ENCODE data around the gene ACOX2. TPM values are rescaled to one million over a fixed set of nuclear protein-coding genes. Genes with fewer than 3 reads are reported as not detected.

The ACOX2 gene
- total and polyA plus RNA-seq, 5 donors from 2014 or later = not detected

DNA sequence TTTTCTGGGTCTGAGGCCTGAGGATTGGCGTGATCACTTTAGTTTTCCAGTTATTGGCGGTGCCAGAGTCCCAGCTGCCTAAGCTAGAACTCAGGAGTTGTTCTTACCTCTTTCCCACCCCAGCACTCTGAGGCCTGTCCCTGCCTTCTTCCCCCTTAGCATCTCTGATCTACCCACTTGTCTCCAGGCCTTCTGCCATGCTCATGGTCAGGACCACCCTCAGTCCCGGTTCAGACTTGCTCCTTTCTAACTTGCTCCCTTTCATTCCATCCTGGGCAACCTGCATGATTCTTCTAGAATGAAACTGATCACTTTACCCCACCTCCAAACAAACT is 15.7 kb downstream of the ACOX2 start:
- ATAC-seq (ENCODE audit: low read depth in 2 of 2) (no peak), DNase-seq (no peak)
- H3K36me3 Mint-ChIP-seq = no peaks in the 10 kb centered on the region
- Histone ChIP-seq H3K9me3 (ENCODE audit: control insufficient read depth in 2 of 2, low read length in 2 of 2) (no peaks in the 10 kb centered on the region), H3K4me3 (ENCODE audit: low read depth, low read length) (no peak overlapping the region), H3K27me3 (ENCODE audit: control insufficient read depth, insufficient read depth, low read length) (no peaks in the 10 kb centered on the region), H3K36me3 (ENCODE audit: control insufficient read depth, insufficient read depth, low read length) (no peaks in the 10 kb centered on the region), H3K4me1 (ENCODE audit: control insufficient read depth, insufficient read depth, low read length, poor library complexity, severe bottlenecking) (no peaks in the 10 kb centered on the region), H3K27ac (ENCODE audit: insufficient read depth, low read length, poor library complexity, severe bottlenecking) (no peak overlapping the region)
- H3K4me1 Mint-ChIP-seq = no peaks in the 10 kb centered on the region
- H3K27me3 Mint-ChIP-seq = no peaks in the 10 kb centered on the region
- no peak overlapping the region for H3K4me3 Mint-ChIP-seq
- no peaks in the 10 kb centered on the region for H3K9me3 Mint-ChIP-seq
- H3K27ac Mint-ChIP-seq = peak overlapping the region in 1 of 3 donors; percentile 63

DNA sequence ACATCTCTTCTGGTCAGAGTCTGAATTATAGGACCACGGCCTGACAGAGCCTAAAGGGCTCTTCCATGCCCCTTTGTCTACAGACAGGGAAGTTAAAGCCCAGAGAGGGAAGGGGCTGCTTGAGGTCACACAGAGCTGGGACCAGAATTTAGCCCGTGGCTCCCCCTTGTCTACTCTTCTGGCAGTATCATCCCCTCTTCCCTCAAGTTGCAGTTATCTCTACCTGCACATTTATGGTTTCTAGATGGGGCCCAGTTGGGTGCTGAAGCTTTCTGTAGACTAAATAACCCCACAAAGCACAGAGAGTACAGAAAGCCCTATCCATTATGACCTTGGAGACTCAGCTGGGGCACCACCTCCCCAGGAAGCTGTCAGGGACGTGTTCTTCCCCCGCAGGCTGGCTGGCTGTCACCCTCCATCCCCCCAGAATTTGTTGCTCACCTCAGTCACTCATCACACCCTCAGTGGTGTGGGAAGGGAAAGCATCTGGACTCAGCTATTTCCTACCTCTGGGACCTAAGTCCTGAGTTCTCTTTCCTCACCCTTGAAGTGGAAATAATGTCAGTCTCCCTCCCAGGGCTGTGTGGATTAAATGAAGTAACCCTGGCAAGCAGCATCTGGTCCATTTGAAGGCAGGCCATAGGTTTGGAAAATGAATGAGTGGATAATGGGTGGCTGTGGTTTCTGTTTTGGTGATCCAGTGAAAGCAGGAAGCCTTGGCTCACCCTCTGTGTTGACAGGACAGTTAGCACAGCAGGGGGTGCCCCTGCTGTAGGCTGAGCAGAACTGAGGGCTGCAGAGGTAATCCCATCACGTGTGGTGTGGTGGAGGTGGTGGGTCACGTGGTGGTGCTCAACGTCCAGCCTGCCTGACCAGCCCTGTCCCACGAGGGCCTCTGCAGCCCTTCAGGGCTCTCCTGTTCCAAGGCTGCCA is 16.3 kb downstream of the ACOX2 start:
- Mint-ChIP-seq H3K27ac (peak overlapping the region in 2 of 3 donors; percentile 63 to 69), H3K4me3 (no peak overlapping the region), H3K27me3 (no peaks in the 10 kb centered on the region), H3K9me3 (no peaks in the 10 kb centered on the region), H3K36me3 (no peaks in the 10 kb centered on the region), H3K4me1 (no peaks in the 10 kb centered on the region)
- no peaks in the 10 kb centered on the region for H3K27me3 ChIP-seq (ENCODE audit: control insufficient read depth, insufficient read depth, low read length)
- H3K4me3 ChIP-seq (ENCODE audit: low read depth, low read length) = no peak overlapping the region
- ATAC-seq (ENCODE audit: low read depth in 2 of 2) (no peak), DNase-seq (no peak)
- no peak overlapping the region for H3K27ac ChIP-seq (ENCODE audit: insufficient read depth, low read length, poor library complexity, severe bottlenecking)
- no peaks in the 10 kb centered on the region for H3K9me3 ChIP-seq (ENCODE audit: control insufficient read depth in 2 of 2, low read length in 2 of 2)
- H3K4me1 ChIP-seq (ENCODE audit: control insufficient read depth, insufficient read depth, low read length, poor library complexity, severe bottlenecking) = no peaks in the 10 kb centered on the region
- H3K36me3 ChIP-seq (ENCODE audit: control insufficient read depth, insufficient read depth, low read length) = no peaks in the 10 kb centered on the region

DNA sequence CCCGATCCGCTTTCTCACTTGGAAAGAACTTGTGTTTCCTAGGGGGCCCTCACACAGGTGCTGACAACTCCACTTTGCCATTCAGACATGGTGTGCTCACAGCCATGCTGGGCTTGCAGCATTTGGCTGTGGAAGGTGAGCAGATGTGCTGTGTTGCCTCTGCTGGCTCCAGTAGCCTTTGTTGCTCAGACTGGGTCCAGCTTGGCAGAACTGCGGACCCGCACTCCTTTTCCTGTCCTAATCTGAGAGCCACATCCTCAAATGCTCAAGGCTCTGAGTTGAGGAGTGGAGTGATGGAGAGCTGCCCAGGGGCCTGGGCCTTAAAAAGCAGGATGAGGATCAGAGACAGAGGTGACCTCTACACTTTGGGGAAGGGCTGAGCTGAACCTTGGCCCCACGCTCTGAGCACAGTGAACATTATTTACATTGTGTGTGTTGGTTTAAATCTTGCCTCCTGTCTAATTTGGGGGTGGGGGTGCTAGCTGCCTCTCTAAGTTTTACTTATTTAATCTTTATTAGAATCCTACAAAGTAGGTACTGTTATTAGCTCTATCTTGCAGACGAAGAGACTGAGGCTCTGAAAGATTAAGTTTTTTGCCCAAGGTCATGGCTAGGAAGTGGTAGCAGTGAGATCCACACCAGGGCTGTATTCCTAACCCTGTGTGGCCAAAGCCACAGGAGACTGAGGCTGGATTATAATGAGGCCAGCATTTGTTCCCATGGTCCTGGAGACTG is 17.2 kb downstream of the ACOX2 start:
- Histone ChIP-seq H3K27me3 (ENCODE audit: control insufficient read depth, insufficient read depth, low read length) (no peaks in the 10 kb centered on the region), H3K4me1 (ENCODE audit: control insufficient read depth, insufficient read depth, low read length, poor library complexity, severe bottlenecking) (no peaks in the 10 kb centered on the region), H3K27ac (ENCODE audit: insufficient read depth, low read length, poor library complexity, severe bottlenecking) (no peak overlapping the region), H3K9me3 (ENCODE audit: control insufficient read depth in 2 of 2, low read length in 2 of 2) (no peaks in the 10 kb centered on the region), H3K4me3 (ENCODE audit: low read depth, low read length) (no peak overlapping the region), H3K36me3 (ENCODE audit: control insufficient read depth, insufficient read depth, low read length) (no peaks in the 10 kb centered on the region)
- no peaks in the 10 kb centered on the region for H3K4me1 Mint-ChIP-seq
- no peak overlapping the region for H3K27ac Mint-ChIP-seq
- no peak for ATAC-seq (ENCODE audit: low read depth in 2 of 2)
- no peaks in the 10 kb centered on the region for H3K9me3 Mint-ChIP-seq
- DNase-seq = no peak
- no peaks in the 10 kb centered on the region for H3K27me3 Mint-ChIP-seq
- H3K4me3 Mint-ChIP-seq = no peak overlapping the region
- H3K36me3 Mint-ChIP-seq = no peaks in the 10 kb centered on the region

- no peaks in the 10 kb centered on the region for H3K27me3 Mint-ChIP-seq
- H3K4me3 Mint-ChIP-seq = no peak overlapping the region
These were observed 18.6 kb downstream of the ACOX2 start for GRCh38 chr3:58518291-58518789.

GRCh38 chr3:58514405-58514804 is 22.6 kb downstream of the ACOX2 start:
- DNase-seq (no peak), ATAC-seq (ENCODE audit: low read depth in 2 of 2) (no peak)
- H3K4me1 ChIP-seq (ENCODE audit: control insufficient read depth, insufficient read depth, low read length, poor library complexity, severe bottlenecking) = no peaks in the 10 kb centered on the region
- Mint-ChIP-seq H3K36me3 (no peaks in the 10 kb centered on the region), H3K4me3 (no peak overlapping the region), H3K9me3 (no peaks in the 10 kb centered on the region), H3K27me3 (no peaks in the 10 kb centered on the region), H3K27ac (no peak overlapping the region), H3K4me1 (no peaks in the 10 kb centered on the region)
- H3K36me3 ChIP-seq (ENCODE audit: control insufficient read depth, insufficient read depth, low read length) = no peaks in the 10 kb centered on the region
- H3K4me3 ChIP-seq (ENCODE audit: low read depth, low read length) = no peak overlapping the region
- no peaks in the 10 kb centered on the region for H3K27me3 ChIP-seq (ENCODE audit: control insufficient read depth, insufficient read depth, low read length)
- H3K27ac ChIP-seq (ENCODE audit: insufficient read depth, low read length, poor library complexity, severe bottlenecking) = no peak overlapping the region
- H3K9me3 ChIP-seq (ENCODE audit: control insufficient read depth in 2 of 2, low read length in 2 of 2) = no peaks in the 10 kb centered on the region

More at GRCh38 chr3:58518291-58518789, 18.6 kb downstream of the ACOX2 start:
- H3K27ac Mint-ChIP-seq = no peak overlapping the region
- no peaks in the 10 kb centered on the region for H3K4me1 Mint-ChIP-seq
- Histone ChIP-seq H3K4me3 (ENCODE audit: low read depth, low read length) (no peak overlapping the region), H3K36me3 (ENCODE audit: control insufficient read depth, insufficient read depth, low read length) (no peaks in the 10 kb centered on the region), H3K27ac (ENCODE audit: insufficient read depth, low read length, poor library complexity, severe bottlenecking) (no peak overlapping the region), H3K27me3 (ENCODE audit: control insufficient read depth, insufficient read depth, low read length) (no peaks in the 10 kb centered on the region), H3K4me1 (ENCODE audit: control insufficient read depth, insufficient read depth, low read length, poor library complexity, severe bottlenecking) (no peaks in the 10 kb centered on the region), H3K9me3 (ENCODE audit: control insufficient read depth in 2 of 2, low read length in 2 of 2) (no peaks in the 10 kb centered on the region)
- no peaks in the 10 kb centered on the region for H3K9me3 Mint-ChIP-seq
- no peak for ATAC-seq (ENCODE audit: low read depth in 2 of 2)
- no peak for DNase-seq
- no peaks in the 10 kb centered on the region for H3K36me3 Mint-ChIP-seq

DNA sequence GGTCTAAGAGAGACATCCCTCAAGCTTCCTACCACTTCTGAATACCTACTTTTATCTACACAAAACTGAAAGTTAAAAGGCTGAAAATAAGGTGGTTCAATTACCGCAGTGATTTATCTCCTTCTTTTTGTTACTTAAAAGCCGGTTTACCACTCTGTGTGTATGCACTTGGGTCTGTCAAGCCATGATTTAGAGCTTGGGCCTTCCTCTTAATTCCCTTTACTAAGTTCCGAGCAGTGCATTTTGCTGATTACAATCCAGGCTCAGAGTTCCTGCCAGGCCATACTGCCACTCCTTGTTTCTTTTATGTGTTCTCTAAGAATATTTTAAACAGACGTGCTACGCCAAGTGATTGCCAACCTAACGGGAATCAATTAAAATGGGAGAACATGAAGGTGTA is 28.6 kb downstream of the ACOX2 start:
- peaks cover 0 to 7% (median 3%) of the 10 kb centered on the region in 4 donors for H3K4me1 Mint-ChIP-seq
- Histone ChIP-seq H3K27ac (ENCODE audit: insufficient read depth, low read length, poor library complexity, severe bottlenecking) (no peak overlapping the region), H3K36me3 (ENCODE audit: control insufficient read depth, insufficient read depth, low read length) (no peaks in the 10 kb centered on the region), H3K4me3 (ENCODE audit: low read depth, low read length) (no peak overlapping the region), H3K4me1 (ENCODE audit: control insufficient read depth, insufficient read depth, low read length, poor library complexity, severe bottlenecking) (no peaks in the 10 kb centered on the region), H3K27me3 (ENCODE audit: control insufficient read depth, insufficient read depth, low read length) (no peaks in the 10 kb centered on the region), H3K9me3 (ENCODE audit: control insufficient read depth in 2 of 2, low read length in 2 of 2) (no peaks in the 10 kb centered on the region)
- no peak overlapping the region for H3K4me3 Mint-ChIP-seq
- no peaks in the 10 kb centered on the region for H3K9me3 Mint-ChIP-seq
- H3K36me3 Mint-ChIP-seq = no peaks in the 10 kb centered on the region
- no peak for ATAC-seq (ENCODE audit: low read depth in 2 of 2)
- no peak for DNase-seq
- no peaks in the 10 kb centered on the region for H3K27me3 Mint-ChIP-seq
- no peak overlapping the region for H3K27ac Mint-ChIP-seq

DNA sequence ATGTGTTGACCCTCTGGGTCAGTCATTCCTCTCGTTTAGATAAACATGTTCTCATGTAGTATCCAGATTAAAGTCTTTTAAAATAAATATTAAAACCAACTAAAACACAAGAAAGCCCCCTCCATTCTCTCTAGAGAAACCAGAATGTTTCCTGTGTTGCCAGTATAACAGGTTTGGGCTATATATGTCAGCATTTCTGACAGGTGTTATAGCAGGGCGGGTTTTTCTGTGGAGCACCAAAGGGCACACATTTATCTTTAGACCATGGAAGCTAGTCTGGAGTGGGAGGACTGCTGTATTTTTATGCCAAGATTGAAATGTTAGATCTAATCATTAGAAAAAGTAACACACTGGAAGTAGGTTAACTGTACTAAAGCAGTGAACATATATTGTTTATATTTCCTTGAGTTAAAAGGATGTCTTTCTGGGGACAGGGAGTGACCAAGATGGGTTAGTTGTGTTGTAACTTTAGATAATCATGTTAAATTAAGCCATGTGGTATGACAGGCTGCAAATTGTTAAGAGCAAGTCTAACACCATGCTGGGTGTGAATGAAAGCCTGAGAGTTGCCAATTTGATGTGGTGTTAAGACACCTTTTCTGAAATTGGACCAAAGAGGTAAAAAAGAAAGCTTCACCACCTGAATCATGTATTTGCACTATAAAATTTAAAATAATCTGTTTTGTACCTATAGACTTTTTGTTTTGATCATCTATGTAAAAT is 29.5 kb downstream of the ACOX2 start:
- no peak overlapping the region for H3K27ac ChIP-seq (ENCODE audit: insufficient read depth, low read length, poor library complexity, severe bottlenecking)
- DNase-seq (no peak), ATAC-seq (ENCODE audit: low read depth in 2 of 2) (no peak)
- no peaks in the 10 kb centered on the region for H3K36me3 ChIP-seq (ENCODE audit: control insufficient read depth, insufficient read depth, low read length)
- no peaks in the 10 kb centered on the region for H3K9me3 ChIP-seq (ENCODE audit: control insufficient read depth in 2 of 2, low read length in 2 of 2)
- H3K36me3 Mint-ChIP-seq = no peaks in the 10 kb centered on the region
- peaks cover 0 to 7% (median 3%) of the 10 kb centered on the region in 4 donors for H3K4me1 Mint-ChIP-seq
- H3K27me3 ChIP-seq (ENCODE audit: control insufficient read depth, insufficient read depth, low read length) = no peaks in the 10 kb centered on the region
- H3K4me1 ChIP-seq (ENCODE audit: control insufficient read depth, insufficient read depth, low read length, poor library complexity, severe bottlenecking) = no peaks in the 10 kb centered on the region
- no peak overlapping the region for H3K4me3 Mint-ChIP-seq
- H3K27me3 Mint-ChIP-seq = no peaks in the 10 kb centered on the region
- peak overlapping the region in 1 of 3 donors; percentile 74 for H3K27ac Mint-ChIP-seq
- H3K9me3 Mint-ChIP-seq = no peaks in the 10 kb centered on the region
- no peak overlapping the region for H3K4me3 ChIP-seq (ENCODE audit: low read depth, low read length)
